ENCODE data around the gene MRPS5.

Gene MRPS5

GRCh38 chr2:95073856-95074662 is 47.5 kb downstream of the MRPS5 start:
- H3K36me3 ChIP-seq (ENCODE audit: insufficient read depth, low read length) = no peaks in the 10 kb centered on the region
- H3K4me3 ChIP-seq (ENCODE audit: low read length) = no peak overlapping the region
- no peaks in the 10 kb centered on the region; the same call in none of the 2 replicates for H3K27me3 ChIP-seq (ENCODE audit: insufficient read depth, low read length)
- H3K9ac ChIP-seq (ENCODE audit: low read depth, low read length) = no peak overlapping the region
- 0 out of 2 replicates have a peak, but pooled peaks cover 10% of the 10 kb centered on the region for H3K4me1 ChIP-seq (ENCODE audit: insufficient read depth, low read length)
- 91% methylated on average over 18 of the region's 18 CpGs for WGBS
- no peaks in the 10 kb centered on the region for H3K9me3 ChIP-seq (ENCODE audit: insufficient read depth, low read depth, low read length)
- no peak overlapping the region for H3K27ac ChIP-seq (ENCODE audit: low read depth, low read length)

DNA sequence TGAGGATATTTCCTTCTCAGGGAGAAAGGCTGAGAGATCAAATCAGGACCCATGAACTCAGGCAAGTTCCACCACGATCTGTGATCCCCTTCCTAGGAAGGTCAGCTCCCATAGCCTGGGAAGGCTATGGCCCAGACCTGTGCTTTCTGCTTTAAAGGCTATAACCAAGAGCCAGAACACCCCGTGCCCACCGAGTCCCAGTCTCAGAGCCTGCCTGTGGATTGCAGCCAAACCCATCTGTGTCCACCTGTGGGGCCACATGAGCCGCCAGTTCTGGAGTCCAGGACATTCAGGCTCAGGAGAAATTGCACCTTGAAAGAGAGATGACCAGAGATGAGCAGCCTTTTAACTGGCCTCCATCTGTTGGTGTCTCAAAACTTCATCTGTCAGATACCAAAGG is 49.2 kb downstream of the MRPS5 start:
- 85% methylated on average over 4 of the region's 4 CpGs for WGBS
- H3K27ac ChIP-seq (ENCODE audit: low read depth, low read length) = no peak overlapping the region
- no peaks in the 10 kb centered on the region for H3K9me3 ChIP-seq (ENCODE audit: insufficient read depth, low read depth, low read length)
- H3K4me1 ChIP-seq (ENCODE audit: insufficient read depth, low read length) = no peaks in the 10 kb centered on the region
- no peak overlapping the region for H3K4me3 ChIP-seq (ENCODE audit: low read length)
- no peaks in the 10 kb centered on the region; the same call in none of the 2 replicates for H3K27me3 ChIP-seq (ENCODE audit: insufficient read depth, low read length)
- no peak overlapping the region for H3K9ac ChIP-seq (ENCODE audit: low read depth, low read length)
- H3K36me3 ChIP-seq (ENCODE audit: insufficient read depth, low read length) = no peaks in the 10 kb centered on the region

GRCh38 chr2:95071856-95072255 is 49.8 kb downstream of the MRPS5 start:
- H3K9ac ChIP-seq (ENCODE audit: low read depth, low read length) = no peak overlapping the region
- no peaks in the 10 kb centered on the region for H3K9me3 ChIP-seq (ENCODE audit: insufficient read depth, low read depth, low read length)
- H3K27me3 ChIP-seq (ENCODE audit: insufficient read depth, low read length) = no peaks in the 10 kb centered on the region; the same call in 1 of the 2 replicates
- no peak overlapping the region for H3K4me3 ChIP-seq (ENCODE audit: low read length)
- WGBS = 89% methylated on average over 4 of the region's 4 CpGs
- no peaks in the 10 kb centered on the region for H3K36me3 ChIP-seq (ENCODE audit: insufficient read depth, low read length)
- H3K27ac ChIP-seq (ENCODE audit: low read depth, low read length) = no peak overlapping the region
- H3K4me1 ChIP-seq (ENCODE audit: insufficient read depth, low read length) = no peaks in the 10 kb centered on the region

GRCh38 chr2:95069465-95069864 is 52.1 kb downstream of the MRPS5 start:
- no peak overlapping the region for H3K9ac ChIP-seq (ENCODE audit: low read depth, low read length)
- H3K4me1 ChIP-seq (ENCODE audit: insufficient read depth, low read length) = no peaks in the 10 kb centered on the region
- H3K27me3 ChIP-seq (ENCODE audit: insufficient read depth, low read length) = no peaks in the 10 kb centered on the region; the same call in 1 of the 2 replicates
- WGBS = 92% methylated on average over 9 of the region's 9 CpGs
- no peak overlapping the region for H3K4me3 ChIP-seq (ENCODE audit: low read length)
- H3K9me3 ChIP-seq (ENCODE audit: insufficient read depth, low read depth, low read length) = no peaks in the 10 kb centered on the region
- H3K27ac ChIP-seq (ENCODE audit: low read depth, low read length) = no peak overlapping the region
- H3K36me3 ChIP-seq (ENCODE audit: insufficient read depth, low read length) = no peaks in the 10 kb centered on the region

DNA sequence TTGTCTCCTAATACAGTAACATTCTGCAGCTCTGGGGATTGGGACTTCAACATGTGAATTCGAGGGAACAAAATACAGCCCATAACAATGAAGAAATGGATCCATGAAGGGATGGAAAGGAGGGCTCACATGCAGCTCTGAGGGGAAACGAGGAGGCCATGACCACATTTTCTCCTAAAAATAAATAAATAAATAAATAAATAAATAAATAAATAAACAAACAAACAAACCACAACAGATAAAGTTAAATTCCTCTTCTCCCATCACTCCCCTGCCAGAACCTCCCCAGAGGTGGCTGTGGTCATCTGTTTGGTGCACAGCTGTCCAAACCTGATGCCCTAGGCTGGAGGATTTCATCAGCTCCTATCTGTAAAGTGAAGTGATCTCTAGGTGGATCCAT is 53.4 kb downstream of the MRPS5 start:
- WGBS = 100% methylated on average over 1 of the region's 2 CpGs
- H3K27me3 ChIP-seq (ENCODE audit: insufficient read depth, low read length) = no peaks in the 10 kb centered on the region; the same call in 1 of the 2 replicates
- no peak overlapping the region for H3K27ac ChIP-seq (ENCODE audit: low read depth, low read length)
- H3K4me3 ChIP-seq (ENCODE audit: low read length) = no peak overlapping the region
- no peaks in the 10 kb centered on the region for H3K9me3 ChIP-seq (ENCODE audit: insufficient read depth, low read depth, low read length)
- H3K4me1 ChIP-seq (ENCODE audit: insufficient read depth, low read length) = peaks cover 1% of the 10 kb centered on the region; the same call in 1 of the 2 replicates
- H3K36me3 ChIP-seq (ENCODE audit: insufficient read depth, low read length) = no peaks in the 10 kb centered on the region
- no peak overlapping the region for H3K9ac ChIP-seq (ENCODE audit: low read depth, low read length)

GRCh38 chr2:95063086-95063958 is 58.3 kb downstream of the MRPS5 start:
- Histone ChIP-seq H3K27ac (ENCODE audit: low read depth, low read length) (no peak overlapping the region), H3K9ac (ENCODE audit: low read depth, low read length) (no peak overlapping the region), H3K4me3 (ENCODE audit: low read length) (no peak overlapping the region), H3K27me3 (ENCODE audit: insufficient read depth, low read length) (no peaks in the 10 kb centered on the region), H3K36me3 (ENCODE audit: insufficient read depth, low read length) (no peaks in the 10 kb centered on the region), H3K4me1 (ENCODE audit: insufficient read depth, low read length) (peaks cover 10% of the 10 kb centered on the region), H3K9me3 (ENCODE audit: insufficient read depth, low read depth, low read length) (no peaks in the 10 kb centered on the region)
- WGBS = 83% methylated on average over 11 of the region's 12 CpGs

DNA sequence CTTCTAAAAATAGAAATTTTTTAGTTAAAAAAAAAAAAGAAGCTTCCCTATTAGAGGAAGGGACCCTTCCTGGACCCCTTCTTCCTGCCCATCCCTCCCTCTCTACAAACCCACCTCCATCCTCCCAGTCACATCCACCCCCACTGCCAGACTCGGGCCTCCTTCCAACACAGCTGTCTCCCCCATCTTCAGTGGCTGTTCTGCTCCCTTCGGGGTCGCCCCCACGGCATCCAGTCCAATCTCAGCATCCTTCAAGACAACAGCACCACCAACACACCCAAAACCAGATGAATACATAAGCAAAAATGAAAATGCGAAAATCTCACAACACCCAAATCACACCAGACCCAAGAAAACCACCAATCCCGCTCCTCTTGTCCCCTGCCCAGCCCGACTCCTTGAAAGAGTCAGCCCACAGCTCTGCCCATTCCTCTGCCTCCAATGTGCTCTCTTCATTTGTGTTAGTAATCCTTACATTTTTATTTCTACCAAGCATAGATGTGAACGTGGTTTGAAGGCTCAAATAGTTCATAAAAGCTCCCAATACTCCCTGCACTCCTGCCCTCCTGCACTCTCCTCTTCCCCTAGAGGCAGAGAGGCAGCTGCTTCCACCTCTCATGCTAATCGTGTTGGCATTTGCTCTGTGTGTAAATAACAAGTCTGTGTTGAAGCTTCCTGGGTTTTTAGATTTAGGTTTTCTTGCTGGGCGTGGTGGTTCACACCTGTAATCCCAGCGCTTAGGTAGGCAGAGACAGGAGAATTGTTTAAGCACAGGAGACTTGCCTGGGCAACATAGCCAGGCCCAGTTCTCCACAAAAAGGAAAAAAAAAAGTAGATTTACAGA is 59.1 kb downstream of the MRPS5 start:
- Histone ChIP-seq H3K27me3 (ENCODE audit: insufficient read depth, low read length) (no peaks in the 10 kb centered on the region), H3K9ac (ENCODE audit: low read depth, low read length) (no peak overlapping the region), H3K4me1 (ENCODE audit: insufficient read depth, low read length) (peaks cover 10% of the 10 kb centered on the region), H3K4me3 (ENCODE audit: low read length) (no peak overlapping the region), H3K36me3 (ENCODE audit: insufficient read depth, low read length) (no peaks in the 10 kb centered on the region), H3K9me3 (ENCODE audit: insufficient read depth, low read depth, low read length) (no peaks in the 10 kb centered on the region), H3K27ac (ENCODE audit: low read depth, low read length) (no peak overlapping the region)
- 71% methylated on average over 11 of the region's 11 CpGs for WGBS

DNA sequence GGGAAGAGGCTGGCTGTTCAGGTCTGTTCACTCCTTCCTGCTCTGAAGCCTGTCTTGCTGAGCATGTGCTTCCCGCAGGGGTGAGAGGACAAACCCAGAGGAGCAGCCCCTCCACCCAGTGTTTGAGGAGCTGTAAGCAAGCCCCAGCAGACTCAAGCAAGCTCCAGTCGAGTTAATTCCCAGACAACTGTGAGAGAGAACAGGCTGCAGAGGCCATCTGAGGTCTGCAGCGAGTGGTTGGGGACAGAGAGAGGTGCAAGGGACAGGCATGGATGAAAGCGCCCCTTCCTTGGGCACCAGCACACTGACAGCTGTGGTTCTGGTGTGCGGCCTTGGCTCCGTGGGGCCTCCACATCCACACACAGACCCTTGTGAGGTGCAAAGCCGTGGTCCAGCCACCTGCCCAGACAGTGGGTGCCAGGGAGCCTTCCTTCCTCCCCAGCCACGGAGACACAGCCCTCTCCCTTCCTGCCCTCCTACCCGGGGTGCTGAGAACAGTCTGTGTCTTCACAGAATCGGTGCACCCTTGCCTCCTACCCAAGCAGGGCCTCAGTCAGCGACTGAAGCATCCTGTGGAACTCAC is 59.9 kb downstream of the MRPS5 start:
- H3K9me3 ChIP-seq (ENCODE audit: insufficient read depth, low read depth, low read length) = no peaks in the 10 kb centered on the region
- H3K27ac ChIP-seq (ENCODE audit: low read depth, low read length) = no peak overlapping the region
- H3K36me3 ChIP-seq (ENCODE audit: insufficient read depth, low read length) = no peaks in the 10 kb centered on the region
- H3K4me3 ChIP-seq (ENCODE audit: low read length) = no peak overlapping the region
- peaks cover 10% of the 10 kb centered on the region for H3K4me1 ChIP-seq (ENCODE audit: insufficient read depth, low read length)
- WGBS = 80% methylated on average over 11 of the region's 11 CpGs
- no peak overlapping the region for H3K9ac ChIP-seq (ENCODE audit: low read depth, low read length)
- H3K27me3 ChIP-seq (ENCODE audit: insufficient read depth, low read length) = no peaks in the 10 kb centered on the region

DNA sequence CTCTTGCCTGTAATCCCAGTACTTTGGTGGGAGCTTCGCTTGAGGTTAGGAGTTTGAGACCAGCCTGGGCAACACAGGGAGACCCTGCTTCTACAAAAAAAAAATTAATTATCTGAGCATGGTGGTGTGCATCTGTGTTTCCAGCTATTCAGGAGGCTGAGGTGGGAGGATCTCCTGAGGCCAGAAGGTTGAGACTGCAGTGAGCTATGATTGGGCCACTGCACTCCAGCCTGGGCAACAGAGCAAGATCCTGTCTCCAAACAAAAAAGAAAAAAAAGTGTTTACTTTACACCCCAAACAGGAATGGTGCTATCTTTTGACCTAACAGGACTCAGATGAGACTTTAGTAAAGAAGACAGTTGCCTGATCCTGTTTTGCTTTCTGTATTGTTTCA is 60.5 kb downstream of the MRPS5 start:
- Histone ChIP-seq H3K9ac (ENCODE audit: low read depth, low read length) (no peak overlapping the region), H3K4me1 (ENCODE audit: insufficient read depth, low read length) (peaks cover 10% of the 10 kb centered on the region), H3K36me3 (ENCODE audit: insufficient read depth, low read length) (no peaks in the 10 kb centered on the region), H3K27me3 (ENCODE audit: insufficient read depth, low read length) (no peaks in the 10 kb centered on the region), H3K27ac (ENCODE audit: low read depth, low read length) (no peak overlapping the region), H3K9me3 (ENCODE audit: insufficient read depth, low read depth, low read length) (no peaks in the 10 kb centered on the region), H3K4me3 (ENCODE audit: low read length) (no peak overlapping the region)
- 89% methylated on average over 1 of the region's 1 CpG for WGBS

- H3K9me3 ChIP-seq (ENCODE audit: insufficient read depth, low read depth, low read length) = no peaks in the 10 kb centered on the region
- H3K4me1 ChIP-seq (ENCODE audit: insufficient read depth, low read length) = peaks cover 10% of the 10 kb centered on the region
- H3K27me3 ChIP-seq (ENCODE audit: insufficient read depth, low read length) = no peaks in the 10 kb centered on the region
- no peak overlapping the region for H3K9ac ChIP-seq (ENCODE audit: low read depth, low read length)
- no peaks in the 10 kb centered on the region for H3K36me3 ChIP-seq (ENCODE audit: insufficient read depth, low read length)
- no peak overlapping the region for H3K27ac ChIP-seq (ENCODE audit: low read depth, low read length)
- H3K4me3 ChIP-seq (ENCODE audit: low read length) = no peak overlapping the region
- 91% methylated on average over 17 of the region's 17 CpGs for WGBS
Measured at GRCh38 chr2:95060446-95061118, 61.0 kb downstream of the MRPS5 start.
